Endothelial cell of umbilical vein (primary cell): Measurements from ENCODE around the gene RGS12. TPM values are rescaled to one million over a fixed set of nuclear protein-coding genes. Genes with fewer than 3 reads are reported as not detected.

Source experiments
- polyA plus RNA-seq, 4 experiments: library from polyadenylated mRNA; depleted of rRNA in 3 of 4; stranded (reverse) in 3 of 4; unstranded in 1 of 4; fragments of >200 nt; gene quantifications; 2 replicates each; pipeline versions ENCODE4 v1.2.1 to v1.2.3, GENCODE V29; 2011 to 2012; ENCODE audit warnings: missing spikeins in 1 of 4
- total RNA-seq: library from RNA; stranded (reverse); gene quantifications from 2 replicates; pipeline ENCODE4 v1.2.3, GENCODE V29; 2021

RGS12 gene
- total and polyA plus RNA-seq, 2 donors (not counting 3 experiments of a cell fraction or from before 2014, with no cell fraction given): 65.2 to 75.4 TPM

Other genes with a start within 250 kb of the RGS12 start
- not detected in 2 replicates for gene HTT-AS, start 218.5 kb upstream of the RGS12 start, total RNA-seq
- gene HTT-AS, start 218.5 kb upstream of the RGS12 start, polyA plus RNA-seq: not detected in 2 replicates
- gene HTT, start 218.3 kb upstream of the RGS12 start, total RNA-seq: 61.2 and 63.2 TPM in 2 replicates
- 13.4 and 15.7 TPM in 2 replicates for gene HTT, start 218.3 kb upstream of the RGS12 start, polyA plus RNA-seq
- gene MSANTD1, start 43.9 kb upstream of the RGS12 start, total RNA-seq: 0.88 and 1.2 TPM in 2 replicates
- gene MSANTD1, start 43.9 kb upstream of the RGS12 start, polyA plus RNA-seq: 0.14 and 0.18 TPM in 2 replicates
- 0.42 and 0.49 TPM in 2 replicates for gene HGFAC, start 148.9 kb downstream of the RGS12 start, total RNA-seq
- 0.24 and 0.36 TPM in 2 replicates for gene HGFAC, start 148.9 kb downstream of the RGS12 start, polyA plus RNA-seq
- gene DOK7, start 170.3 kb downstream of the RGS12 start, total RNA-seq: not detected in 2 replicates
- gene DOK7, start 170.3 kb downstream of the RGS12 start, polyA plus RNA-seq: not detected in 2 replicates
- 152 and 170 TPM in 2 replicates for gene LRPAP1, start 239.4 kb downstream of the RGS12 start, total RNA-seq
- 77.4 and 90.1 TPM in 2 replicates for gene LRPAP1, start 239.4 kb downstream of the RGS12 start, polyA plus RNA-seq